Measurements from ENCODE around the gene MAPKAPK5. TPM values are rescaled to one million over a fixed set of nuclear protein-coding genes. Genes with fewer than 3 reads are reported as not detected.

Gene MAPKAPK5
- total RNA-seq, 3 donors from 2014 or later, result 38.2 to 59.7 (median 40.0) TPM

- H3K4me3 ChIP-seq, result no peak overlapping the region
- intact Hi-C loops (cut with DNase I; ENCODE audit: low total_unique reads), result no loop called here
- H3K4me1 ChIP-seq, result no peaks in the 10 kb centered on the region
- TF ChIP-seq POLR2AphosphoS5 (IDR thresholded peaks at IDR 0.05), result no peak
- TF ChIP-seq POLR2A (IDR thresholded peaks at IDR 0.05), result no peak
- TF ChIP-seq CTCF (IDR thresholded peaks at IDR 0.05), result no peak
- no peaks in the 10 kb centered on the region for H3K36me3 ChIP-seq
- DNase-seq (ENCODE audit: low spot score in 2 of 2), result no peak
- H3K27ac ChIP-seq, result no peak overlapping the region
- no peaks in the 10 kb centered on the region for H3K27me3 ChIP-seq
- H3K9me3 ChIP-seq, result no peaks in the 10 kb centered on the region
Measured at GRCh38 chr12:111926631-111927030, 84.6 kb downstream of the MAPKAPK5 start.

GRCh38 chr12:111927346-111927745 lies 85.3 kb downstream of the MAPKAPK5 start:
- TF ChIP-seq CTCF (IDR thresholded peaks at IDR 0.05), result no peak
- TF ChIP-seq POLR2A (IDR thresholded peaks at IDR 0.05), result no peak
- TF ChIP-seq POLR2AphosphoS5 (IDR thresholded peaks at IDR 0.05), result no peak
- DNase-seq (ENCODE audit: low spot score in 2 of 2), result no peak
- Histone ChIP-seq H3K27me3 (no peaks in the 10 kb centered on the region), H3K4me3 (no peak overlapping the region), H3K36me3 (no peaks in the 10 kb centered on the region), H3K27ac (no peak overlapping the region), H3K4me1 (no peaks in the 10 kb centered on the region), H3K9me3 (no peaks in the 10 kb centered on the region)
- intact Hi-C loops (cut with DNase I; ENCODE audit: low total_unique reads), result no loop called here

- TF ChIP-seq CTCF (IDR thresholded peaks at IDR 0.05), result no peak
- TF ChIP-seq POLR2AphosphoS5 (IDR thresholded peaks at IDR 0.05), result no peak
- TF ChIP-seq POLR2A (IDR thresholded peaks at IDR 0.05), result no peak
- Histone ChIP-seq H3K27me3 (no peaks in the 10 kb centered on the region), H3K4me1 (no peaks in the 10 kb centered on the region), H3K4me3 (no peak overlapping the region), H3K36me3 (no peaks in the 10 kb centered on the region), H3K27ac (no peak overlapping the region), H3K9me3 (no peaks in the 10 kb centered on the region)
- DNase-seq (ENCODE audit: low spot score in 2 of 2), result no peak
- intact Hi-C loops (cut with DNase I; ENCODE audit: low total_unique reads), result no loop called here
Measured at GRCh38 chr12:111932241-111932640, 90.2 kb downstream of the MAPKAPK5 start.

- Histone ChIP-seq H3K36me3 (no peaks in the 10 kb centered on the region), H3K9me3 (no peaks in the 10 kb centered on the region), H3K4me3 (no peak overlapping the region), H3K27ac (no peak overlapping the region), H3K27me3 (no peaks in the 10 kb centered on the region), H3K4me1 (no peaks in the 10 kb centered on the region)
- TF ChIP-seq POLR2AphosphoS5 (IDR thresholded peaks at IDR 0.05) (no peak), POLR2A (IDR thresholded peaks at IDR 0.05) (no peak), CTCF (IDR thresholded peaks at IDR 0.05) (no peak)
- intact Hi-C loops (cut with DNase I; ENCODE audit: low total_unique reads), result no loop called here
- no peak for DNase-seq (ENCODE audit: low spot score in 2 of 2)
Measured at GRCh38 chr12:111936869-111937268, 94.8 kb downstream of the MAPKAPK5 start.

- Histone ChIP-seq H3K27ac (no peak overlapping the region), H3K36me3 (no peaks in the 10 kb centered on the region), H3K9me3 (no peaks in the 10 kb centered on the region), H3K27me3 (no peaks in the 10 kb centered on the region), H3K4me1 (no peaks in the 10 kb centered on the region), H3K4me3 (no peak overlapping the region)
- intact Hi-C loops (cut with DNase I; ENCODE audit: low total_unique reads), result no loop called here
- DNase-seq (ENCODE audit: low spot score in 2 of 2), result no peak
- TF ChIP-seq POLR2A (IDR thresholded peaks at IDR 0.05) (no peak), POLR2AphosphoS5 (IDR thresholded peaks at IDR 0.05) (no peak), CTCF (IDR thresholded peaks at IDR 0.05) (no peak)
Measured at GRCh38 chr12:111937429-111937828, 95.4 kb downstream of the MAPKAPK5 start.
